Stimulated activated CD4-positive, alpha-beta T cell treated with anti-CD3 and anti-CD28 coated beads, TNF-alpha, amount 100 ng/mL, for 1 hour (primary cell): ENCODE data around the gene GPX3.

Experiments used
- DNase-seq, 3 donors: peaks; one replicate each; pipeline ENCODE4 v3.0.0-alpha.2; 2020; ENCODE audit warnings: low read depth in 3 of 3, low spot score in 1 of 3

Gene GPX3

GRCh38 chr5:151076616-151077015 is 56.2 kb downstream of the GPX3 start:
- no peak for DNase-seq

- DNase-seq: no peak
Measured at GRCh38 chr5:151077419-151077818, 57.0 kb downstream of the GPX3 start.

- no peak for DNase-seq
Measured at GRCh38 chr5:151077967-151078366, 57.6 kb downstream of the GPX3 start.
